ENCODE results near the gene LY86. TPM values are rescaled to one million over a fixed set of nuclear protein-coding genes. Genes with fewer than 3 reads are reported as not detected.

Gene LY86
- total RNA-seq, 3 donors from 2014 or later, result 1.2 to 2.8 (median 1.6) TPM

- intact Hi-C loops (cut with DNase I, micrococcal nuclease), result no loop called here
Measured at GRCh38 chr6:6685249-6686040, 96.9 kb downstream of the LY86 start.

GRCh38 chr6:6686176-6686575 lies 97.7 kb downstream of the LY86 start:
- TF ChIP-seq CTCF (IDR thresholded peaks at IDR 0.05), result no peak
- no peak overlapping the region for H3K4me3 ChIP-seq
- peaks cover 57% of the 10 kb centered on the region for H3K4me1 ChIP-seq (ENCODE audit: low read depth)
- H3K9me3 ChIP-seq, result no peaks in the 10 kb centered on the region
- ATAC-seq (no peak), DNase-seq (no peak)
- intact Hi-C loops (cut with DNase I, micrococcal nuclease), result no loop called here
- H3K36me3 ChIP-seq (ENCODE audit: low read depth), result no peaks in the 10 kb centered on the region

More at GRCh38 chr6:6685249-6686040, 96.9 kb downstream of the LY86 start:
- no peak for ATAC-seq
- no peak for DNase-seq
- Histone ChIP-seq H3K9me3 (no peaks in the 10 kb centered on the region), H3K4me1 (ENCODE audit: low read depth) (peaks cover 57% of the 10 kb centered on the region), H3K4me3 (no peak overlapping the region), H3K36me3 (ENCODE audit: low read depth) (no peaks in the 10 kb centered on the region)
- no peak for TF ChIP-seq CTCF (IDR thresholded peaks at IDR 0.05)

- H3K36me3 ChIP-seq (ENCODE audit: low read depth), result no peaks in the 10 kb centered on the region
- DNase-seq (peak; percentile 97 to 99 (median 97)), ATAC-seq (peak; percentile 91)
- no peak for TF ChIP-seq CTCF (IDR thresholded peaks at IDR 0.05)
- H3K9me3 ChIP-seq, result no peaks in the 10 kb centered on the region
- no peak overlapping the region for H3K4me3 ChIP-seq
- H3K4me1 ChIP-seq (ENCODE audit: low read depth), result peaks cover 56% of the 10 kb centered on the region
- intact Hi-C loops (cut with DNase I, micrococcal nuclease), result no loop called here
Measured at GRCh38 chr6:6686748-6687601, 98.5 kb downstream of the LY86 start.

GRCh38 chr6:6688283-6688682 lies 99.8 kb downstream of the LY86 start:
- no peak overlapping the region for H3K4me3 ChIP-seq
- ATAC-seq (no peak), DNase-seq (no peak)
- intact Hi-C loops (cut with DNase I, micrococcal nuclease), result no loop called here
- H3K36me3 ChIP-seq (ENCODE audit: low read depth), result no peaks in the 10 kb centered on the region
- peaks cover 44% of the 10 kb centered on the region for H3K4me1 ChIP-seq (ENCODE audit: low read depth)
- no peak for TF ChIP-seq CTCF (IDR thresholded peaks at IDR 0.05)
- H3K9me3 ChIP-seq, result no peaks in the 10 kb centered on the region

GRCh38 chr6:6688951-6689350 lies 100.4 kb downstream of the LY86 start:
- Histone ChIP-seq H3K36me3 (ENCODE audit: low read depth) (no peaks in the 10 kb centered on the region), H3K9me3 (no peaks in the 10 kb centered on the region), H3K4me1 (ENCODE audit: low read depth) (peaks cover 47% of the 10 kb centered on the region), H3K4me3 (no peak overlapping the region)
- ATAC-seq, result no peak
- DNase-seq, result no peak
- intact Hi-C loops (cut with DNase I, micrococcal nuclease), result no loop called here
- TF ChIP-seq CTCF (IDR thresholded peaks at IDR 0.05), result no peak

All from mucosa of descending colon (tissue), 3 donors.